Caco-2 (cell line): ENCODE data around the gene TOE1. TPM values are rescaled to one million over a fixed set of nuclear protein-coding genes. Genes with fewer than 3 reads are reported as not detected.
"Not testable (repeated sequence)": the region's sequence is repeated elsewhere in the genome, so short reads cannot be mapped to it uniquely, and the experiment has no call there.

Experiments
- BruUV-seq: library from RNA; stranded (reverse); fragments of 400-500 nt; replicated peaks from 2 replicates; lab custom pipeline; 2021; lab: Mats Ljungman, UMichigan
- CTCF ChIA-PET: fragments of 300-600 bp; sonication (Branson Sonifier 250); formaldehyde crosslinking; loops from one replicate; lab custom pipeline; 2022; ENCODE audit warnings: antibody characterized with exemption; lab: Charles Lee
- POLR2A ChIA-PET: fragments of 300-600 bp; sonication (Branson Sonifier 250); formaldehyde crosslinking; loops from one replicate; lab custom pipeline; 2022; ENCODE audit warnings: antibody characterized with exemption; lab: Charles Lee
- DNase-seq, 2 experiments: peaks; one replicate each; pipeline versions ENCODE4 v3.0.0 to v3.0.0-alpha.2; 2020 to 2022
- H3K27me3 ChIP-seq: replicated peaks from 2 replicates; pipeline ENCODE4 v1.6.0; 2011; ENCODE audit warnings: low read length; ENCODE audit not compliant: control insufficient read depth, insufficient read depth
- H3K36me3 ChIP-seq: 2 replicates; pipeline ENCODE4 v1.5.1; 2011; ENCODE audit warnings: low read length; ENCODE audit not compliant: control insufficient read depth, insufficient read depth
- H3K4me1 ChIP-seq: fragments of 250-450 bp; sonication (Bioruptor Pico); 2 replicates; pipeline ENCODE4 v1.5.1; 2020; ENCODE audit warnings: mild to moderate bottlenecking
- H3K4me3 ChIP-seq: 2 replicates; pipeline ENCODE4 v1.5.1; 2011; ENCODE audit warnings: low read depth, mild to moderate bottlenecking, control low read depth, low read length
- H3K9me3 ChIP-seq: fragments of 250-450 bp; sonication (Bioruptor Pico); 2 replicates; pipeline ENCODE4 v1.5.1; 2020; ENCODE audit warnings: mild to moderate bottlenecking, moderate library complexity
- H3K27ac Mint-ChIP-seq: one replicate; pipeline ENCODE4 v1.8.0; 2022; ENCODE audit warnings: mixed read lengths; ENCODE audit not compliant: unreplicated experiment
- H3K27me3 Mint-ChIP-seq: one replicate; pipeline ENCODE4 v1.8.0; 2022; ENCODE audit warnings: mixed read lengths; ENCODE audit not compliant: insufficient read depth, unreplicated experiment
- H3K36me3 Mint-ChIP-seq: one replicate; pipeline ENCODE4 v1.8.0; 2022; ENCODE audit warnings: mild to moderate bottlenecking, mixed read lengths; ENCODE audit not compliant: insufficient read depth, unreplicated experiment
- H3K4me1 Mint-ChIP-seq: one replicate; pipeline ENCODE4 v1.8.0; 2022; ENCODE audit warnings: low read depth, mixed read lengths; ENCODE audit not compliant: unreplicated experiment
- H3K4me3 Mint-ChIP-seq: one replicate; pipeline ENCODE4 v1.8.0; 2022; ENCODE audit warnings: mild to moderate bottlenecking, moderate library complexity, mixed read lengths; ENCODE audit not compliant: unreplicated experiment
- H3K9me3 Mint-ChIP-seq: one replicate; pipeline ENCODE4 v1.8.0; 2022; ENCODE audit warnings: mixed read lengths; ENCODE audit not compliant: unreplicated experiment
- CTCF ChIP-seq, 2 experiments: fragments of 200-600 bp in 1 of 2; IDR thresholded peaks; 1 replicate in 1 of 2; 2 replicates in 1 of 2; pipeline versions ENCODE4 v1.5.1 to v1.8.0; 2011 to 2022; ENCODE audit warnings: antibody characterized with exemption in 1 of 2, control low read depth in 1 of 2, inconsistent platforms in 1 of 2, low read depth in 1 of 2, low read length in 1 of 2, mild to moderate bottlenecking in 1 of 2, moderate library complexity in 1 of 2; ENCODE audit not compliant: insufficient read depth in 1 of 2, severe bottlenecking in 1 of 2, unreplicated experiment in 1 of 2
- intact Hi-C: fragments of 100-400 bp; cut with micrococcal nuclease; formaldehyde crosslinking; loops from one replicate; pipeline ENCODE4 v1.10.0; 2022; ENCODE audit not compliant: unreplicated experiment
- total RNA-seq: library from RNA; stranded (reverse); gene quantifications from 2 replicates; pipeline ENCODE4 v1.2.3, GENCODE V29; 2022

The TOE1 gene
- total RNA-seq, 1 experiment from 2014 or later: 15.5 TPM

GRCh38 chr1:45381243-45381642 is 41.3 kb downstream of the TOE1 start:
- ChIA-PET POLR2A (no interaction called here), CTCF (no interaction called here)
- no peaks in the 10 kb centered on the region for H3K36me3 ChIP-seq
- BruUV-seq: no TSS peak
- Mint-ChIP-seq H3K4me3 (no peak overlapping the region), H3K27me3 (no peaks in the 10 kb centered on the region), H3K9me3 (no peaks in the 10 kb centered on the region), H3K4me1 (no peaks in the 10 kb centered on the region), H3K27ac (no peak overlapping the region), H3K36me3 (no peaks in the 10 kb centered on the region)
- H3K27me3 ChIP-seq: no peaks in the 10 kb centered on the region
- no peaks in the 10 kb centered on the region for H3K4me1 ChIP-seq
- H3K4me3 ChIP-seq: no peak overlapping the region
- H3K9me3 ChIP-seq: no peaks in the 10 kb centered on the region
- TF ChIP-seq CTCF (IDR thresholded peaks at IDR 0.05; ENCODE audit: insufficient read depth in 1 of 2, low read depth in 1 of 2, low read length in 1 of 2, severe bottlenecking in 1 of 2, unreplicated experiment in 1 of 2): no peak
- DNase-seq: no peak
- intact Hi-C loops: no loop called here

GRCh38 chr1:45383191-45383590 is 43.2 kb downstream of the TOE1 start:
- no peaks in the 10 kb centered on the region for H3K27me3 Mint-ChIP-seq
- Histone ChIP-seq H3K4me3 (no peak overlapping the region), H3K9me3 (no peaks in the 10 kb centered on the region), H3K4me1 (no peaks in the 10 kb centered on the region), H3K36me3 (no peaks in the 10 kb centered on the region), H3K27me3 (no peaks in the 10 kb centered on the region)
- no peaks in the 10 kb centered on the region for H3K36me3 Mint-ChIP-seq
- ChIA-PET CTCF (no interaction called here), POLR2A (no interaction called here)
- H3K4me1 Mint-ChIP-seq: no peaks in the 10 kb centered on the region
- no peak overlapping the region for H3K27ac Mint-ChIP-seq
- no peaks in the 10 kb centered on the region for H3K9me3 Mint-ChIP-seq
- H3K4me3 Mint-ChIP-seq: no peak overlapping the region
- intact Hi-C loops: no loop called here
- no TSS peak for BruUV-seq
- no peak for TF ChIP-seq CTCF (IDR thresholded peaks at IDR 0.05; ENCODE audit: insufficient read depth in 1 of 2, low read depth in 1 of 2, low read length in 1 of 2, severe bottlenecking in 1 of 2, unreplicated experiment in 1 of 2)
- no peak for DNase-seq

GRCh38 chr1:45384213-45384612 is 44.2 kb downstream of the TOE1 start:
- H3K4me3 Mint-ChIP-seq, H3K9me3 Mint-ChIP-seq, H3K27ac Mint-ChIP-seq, intact Hi-C loops, H3K4me1 ChIP-seq, H3K9me3 ChIP-seq, H3K4me3 ChIP-seq, CTCF ChIA-PET, POLR2A ChIA-PET, BruUV-seq, DNase-seq, H3K36me3 Mint-ChIP-seq, H3K36me3 ChIP-seq, H3K27me3 ChIP-seq, H3K4me1 Mint-ChIP-seq, H3K27me3 Mint-ChIP-seq: not testable (repeated sequence)

- DNase-seq: no peak
- Histone ChIP-seq H3K4me1 (no peaks in the 10 kb centered on the region), H3K4me3 (no peak overlapping the region), H3K27me3 (no peaks in the 10 kb centered on the region), H3K9me3 (no peaks in the 10 kb centered on the region), H3K36me3 (no peaks in the 10 kb centered on the region)
- CTCF ChIA-PET: no interaction called here
- intact Hi-C loops: no loop called here
- POLR2A ChIA-PET: no interaction called here
- no TSS peak for BruUV-seq
- no peaks in the 10 kb centered on the region for H3K27me3 Mint-ChIP-seq
- TF ChIP-seq CTCF (IDR thresholded peaks at IDR 0.05; ENCODE audit: insufficient read depth in 1 of 2, low read depth in 1 of 2, low read length in 1 of 2, severe bottlenecking in 1 of 2, unreplicated experiment in 1 of 2): no peak
- no peak overlapping the region for H3K27ac Mint-ChIP-seq
- H3K4me3 Mint-ChIP-seq: no peak overlapping the region
- H3K4me1 Mint-ChIP-seq: no peaks in the 10 kb centered on the region
- H3K9me3 Mint-ChIP-seq: no peaks in the 10 kb centered on the region
- no peaks in the 10 kb centered on the region for H3K36me3 Mint-ChIP-seq
Measured at GRCh38 chr1:45385302-45385701, 45.3 kb downstream of the TOE1 start.
